Suppressor macrophage (primary cell): Measurements from ENCODE around the gene FOXK2.
A peak's percentile ranks its signal among the peaks of the same experiment; 100 is the strongest.
"Not testable (repeated sequence)": the region's sequence is repeated elsewhere in the genome, so short reads cannot be mapped to it uniquely, and the experiment has no call there.

Experiments used
- DNase-seq, 4 experiments: peaks; one replicate each; pipeline ENCODE4 v3.0.0-alpha.2; 2020 to 2022

The FOXK2 gene

DNA sequence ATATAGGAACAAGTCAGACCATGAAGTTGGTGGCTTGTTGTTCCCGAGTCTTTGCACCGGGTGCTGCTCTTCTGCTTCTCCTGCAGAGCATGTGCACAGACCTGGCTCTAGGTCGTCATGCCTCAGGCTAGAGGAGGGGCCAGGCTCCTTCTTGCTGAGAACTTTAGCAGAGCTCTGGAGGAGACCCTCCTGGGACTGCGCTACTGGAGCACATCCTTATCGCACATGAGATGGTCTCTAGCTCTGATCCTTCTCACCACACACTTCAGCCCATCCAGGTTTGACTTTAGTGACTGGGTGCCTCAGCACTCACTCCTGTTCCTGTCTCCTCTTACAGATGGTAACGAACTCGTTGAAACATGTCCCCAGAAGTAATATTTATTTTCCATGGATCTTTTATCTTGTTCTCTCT lies 14.9 kb downstream of the FOXK2 start:
- peak in 1 of 4 experiments; percentile 39 for DNase-seq

DNA sequence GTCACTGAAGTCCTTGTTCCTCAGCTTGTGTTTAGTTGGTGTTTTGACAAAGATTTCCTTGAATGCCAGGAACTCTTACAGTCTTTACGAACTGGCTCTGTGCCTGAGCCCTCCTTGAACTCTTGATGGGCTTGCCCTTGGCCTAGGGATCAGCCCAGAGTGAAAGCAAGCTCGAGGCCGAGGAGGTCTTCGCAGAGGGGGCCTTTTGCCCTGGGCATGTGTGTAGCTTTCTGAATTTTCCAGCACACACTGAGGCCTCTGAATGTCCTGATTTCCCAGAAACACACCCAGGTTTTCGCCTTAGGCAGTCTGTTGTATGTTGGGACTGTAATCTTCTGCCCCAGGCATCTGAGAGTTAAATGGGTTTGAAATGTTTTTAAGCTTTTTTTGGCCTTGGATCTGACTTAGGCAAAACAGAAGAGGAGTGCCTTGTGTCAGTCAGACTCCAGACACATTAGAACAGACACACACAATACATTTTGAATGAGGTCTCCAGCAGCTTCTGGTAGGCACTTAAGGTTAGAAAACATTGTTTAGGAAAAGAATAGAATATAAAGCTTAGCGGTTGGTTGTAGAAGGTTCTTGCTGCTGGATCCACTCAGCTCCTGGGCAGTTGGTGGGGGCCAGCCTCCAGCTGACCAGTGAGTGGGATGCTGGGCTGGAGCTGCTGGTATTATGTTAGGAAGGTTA lies 17.1 kb downstream of the FOXK2 start:
- peak in 1 of 4 experiments; percentile 31 for DNase-seq

DNA sequence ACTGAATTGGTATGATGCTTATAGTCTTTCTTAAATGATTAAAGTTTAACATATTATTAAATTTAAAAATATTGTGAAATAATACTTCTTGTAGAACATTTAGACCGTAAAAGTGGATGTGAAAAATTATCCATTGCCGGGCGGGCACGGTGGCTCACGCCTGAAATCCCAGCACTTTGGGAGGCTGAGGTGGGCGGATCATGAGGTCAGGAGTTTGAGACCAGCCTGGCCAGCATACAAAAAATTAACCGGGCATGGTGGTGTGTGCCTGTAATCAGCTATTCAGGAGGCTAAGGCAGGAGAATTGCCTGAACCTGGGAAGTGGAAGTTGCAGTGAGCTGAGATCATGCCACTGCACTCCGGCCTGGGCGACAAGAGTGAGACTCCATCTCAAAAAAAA lies 17.7 kb downstream of the FOXK2 start:
- peak in 1 of 4 experiments; percentile 64 for DNase-seq

DNA sequence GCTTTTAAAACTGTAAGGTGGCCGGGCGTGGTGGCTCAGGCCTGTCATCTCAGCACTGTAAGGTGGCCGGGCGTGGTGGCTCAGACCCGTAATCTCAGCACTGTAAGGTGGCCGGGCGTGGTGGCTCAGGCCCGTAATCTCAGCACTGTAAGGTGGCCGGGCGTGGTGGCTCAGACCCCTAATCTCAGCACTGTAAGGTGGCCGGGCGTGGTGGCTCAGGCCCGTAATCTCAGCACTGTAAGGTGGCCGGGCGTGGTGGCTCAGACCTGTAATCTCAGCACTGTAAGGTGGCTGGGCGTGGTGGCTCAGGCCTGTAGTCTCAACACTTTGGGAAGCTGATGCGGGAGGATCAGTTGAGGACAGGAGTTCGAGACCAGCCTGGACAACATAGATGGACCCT lies 19.5 kb downstream of the FOXK2 start:
- not testable (repeated sequence) for DNase-seq

DNA sequence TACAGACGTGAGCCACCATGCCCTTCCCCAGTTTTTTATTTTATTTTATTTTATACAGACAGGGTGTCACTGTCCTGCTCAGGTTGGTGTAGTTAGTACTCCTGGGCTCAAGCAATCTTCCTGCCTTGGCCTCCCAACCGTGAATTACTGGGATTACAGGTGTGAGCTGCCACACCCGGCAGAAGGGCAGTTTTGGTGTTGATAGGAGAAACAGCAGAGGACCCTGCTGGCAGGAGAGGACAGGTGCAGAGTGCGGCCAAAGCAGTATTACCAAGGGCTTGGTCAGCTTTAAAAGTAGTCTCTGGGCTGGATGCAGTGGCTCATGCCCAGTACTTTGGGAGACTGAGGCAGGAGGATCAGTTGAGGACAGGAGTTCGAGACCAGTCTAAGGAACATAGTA lies 22.9 kb downstream of the FOXK2 start:
- no peak for DNase-seq

DNA sequence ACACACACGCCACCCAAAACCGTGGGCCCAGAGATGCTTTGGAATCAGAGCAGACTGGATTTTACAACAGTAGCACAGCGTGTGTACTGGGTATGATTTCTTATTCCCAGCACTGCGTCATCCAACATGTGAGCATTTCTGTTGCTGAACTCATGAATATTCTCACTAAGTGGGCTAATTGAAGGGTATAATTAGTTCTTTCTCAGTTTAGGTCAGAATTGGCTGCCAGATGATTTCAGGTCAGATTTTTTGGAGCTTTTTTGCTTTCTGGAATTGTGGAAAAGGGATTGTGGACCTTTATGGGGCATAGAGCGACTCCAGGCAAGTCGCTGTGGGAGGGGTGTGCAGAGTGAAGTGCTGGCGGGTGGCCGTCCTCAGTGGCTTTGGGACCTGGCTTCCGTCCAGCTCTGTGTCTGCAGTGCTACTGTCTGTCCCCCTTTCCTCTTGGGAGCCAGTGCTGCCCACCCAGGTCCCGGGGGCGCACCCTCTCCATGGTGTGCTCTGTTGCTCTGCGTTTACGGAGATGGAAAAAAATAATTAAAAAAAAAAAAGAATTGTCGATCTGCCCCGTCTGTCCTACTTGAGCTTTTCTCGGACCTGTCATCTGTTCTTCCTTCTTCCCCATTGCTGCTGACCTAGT lies 25.0 kb downstream of the FOXK2 start:
- no peak for DNase-seq

DNA sequence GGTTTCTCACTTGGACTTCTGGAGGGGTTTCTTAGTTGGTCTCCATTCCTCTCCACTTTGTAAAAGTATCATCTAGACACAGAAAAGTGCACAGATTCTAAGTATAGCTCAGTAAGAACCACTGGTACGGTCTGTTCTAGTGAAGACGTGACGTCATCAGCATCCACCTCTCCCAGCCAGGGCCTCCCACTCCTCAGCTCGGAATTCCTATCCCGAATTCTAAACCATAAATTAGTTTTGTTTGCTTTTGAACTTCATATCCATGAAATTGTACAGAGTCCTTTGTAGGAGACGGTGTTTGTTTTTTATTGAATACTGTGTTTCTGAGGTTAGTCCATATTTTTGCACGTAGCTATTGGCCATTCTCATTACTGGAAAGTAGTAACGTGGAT lies 25.5 kb downstream of the FOXK2 start:
- no peak for DNase-seq

DNA sequence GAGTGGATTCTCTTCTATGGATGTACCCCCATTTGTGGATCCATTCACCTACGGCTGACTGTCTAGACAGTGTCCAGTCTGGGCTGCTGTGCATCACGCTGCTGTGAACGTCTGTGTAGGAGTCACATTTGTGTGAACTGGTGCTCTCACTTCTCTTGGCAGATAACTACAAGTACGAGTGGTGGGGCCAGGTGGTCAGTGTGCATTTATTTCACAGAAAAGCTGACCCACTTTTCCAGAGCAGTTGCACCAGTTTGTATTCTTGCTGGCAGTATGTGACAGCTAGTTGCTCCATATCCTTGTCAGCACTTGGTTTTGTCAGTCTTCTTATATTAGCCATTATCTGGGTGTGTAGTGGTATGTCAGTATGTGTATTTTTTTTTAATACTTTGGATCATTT lies 28.4 kb downstream of the FOXK2 start:
- DNase-seq, result no peak

DNA sequence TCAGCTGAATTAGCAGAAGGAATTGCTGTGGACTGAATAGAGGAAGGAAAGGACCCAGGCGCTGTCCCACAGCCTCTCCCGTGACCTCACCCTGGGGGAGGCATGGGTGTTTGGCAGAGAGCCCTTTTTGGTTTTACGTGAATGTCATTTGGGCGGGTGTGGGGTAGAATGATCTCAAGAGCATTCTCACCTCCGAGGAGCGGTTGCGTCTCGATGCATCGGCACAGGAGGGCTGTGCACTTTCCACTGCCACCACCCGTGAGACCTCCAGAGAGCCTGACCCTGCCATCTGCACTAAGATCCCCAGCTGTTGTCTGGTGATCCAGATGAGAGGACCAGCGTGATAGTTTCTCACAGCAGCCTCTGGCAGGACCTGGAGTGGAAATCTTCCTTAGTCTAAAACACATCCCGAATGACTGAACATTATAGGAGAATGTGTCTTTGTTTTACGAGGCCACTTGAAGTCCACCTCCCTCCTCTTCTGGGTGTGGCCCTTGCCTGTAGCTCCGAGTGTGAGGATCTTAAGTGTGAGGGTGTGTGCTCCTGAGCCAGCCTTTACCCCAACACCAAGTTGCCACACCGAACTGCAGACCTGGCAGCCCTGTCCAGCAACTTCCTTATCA lies 29.3 kb downstream of the FOXK2 start:
- peak; percentile 86 to 92 (median 91) for DNase-seq

DNA sequence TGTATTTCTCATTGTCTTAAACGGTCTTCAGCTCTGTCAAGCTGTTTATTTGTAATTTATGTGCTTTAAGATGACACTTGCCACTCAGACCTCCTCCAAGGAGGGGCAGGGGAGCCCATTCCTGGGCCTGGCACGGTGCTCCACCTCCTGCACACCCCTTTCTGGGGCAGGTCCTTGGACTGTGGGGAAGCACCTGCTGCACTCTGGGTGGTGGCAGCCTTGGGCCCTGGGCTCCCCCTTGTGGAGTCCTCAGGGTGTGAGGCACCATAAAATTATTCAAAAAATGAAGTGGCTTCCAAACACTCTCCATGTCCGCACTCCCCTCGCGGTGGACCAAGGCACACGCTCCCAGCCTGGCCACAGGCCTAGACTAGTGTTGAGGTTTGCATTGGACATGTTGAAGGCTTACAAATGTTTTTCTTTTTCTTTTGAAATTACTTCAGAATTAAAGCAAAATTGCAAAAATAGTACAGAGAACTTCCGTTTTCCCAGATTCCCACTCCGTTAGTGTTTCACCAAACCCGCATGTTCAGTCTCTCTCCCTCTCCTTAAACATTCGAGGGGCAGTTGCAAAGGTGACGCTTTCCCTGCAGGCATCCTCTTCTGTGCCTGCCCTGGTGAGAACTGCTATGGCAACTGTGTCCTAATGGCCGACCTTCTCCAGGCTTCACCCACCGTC lies 32.4 kb downstream of the FOXK2 start:
- peak; percentile 84 to 91 (median 88) for DNase-seq

DNA sequence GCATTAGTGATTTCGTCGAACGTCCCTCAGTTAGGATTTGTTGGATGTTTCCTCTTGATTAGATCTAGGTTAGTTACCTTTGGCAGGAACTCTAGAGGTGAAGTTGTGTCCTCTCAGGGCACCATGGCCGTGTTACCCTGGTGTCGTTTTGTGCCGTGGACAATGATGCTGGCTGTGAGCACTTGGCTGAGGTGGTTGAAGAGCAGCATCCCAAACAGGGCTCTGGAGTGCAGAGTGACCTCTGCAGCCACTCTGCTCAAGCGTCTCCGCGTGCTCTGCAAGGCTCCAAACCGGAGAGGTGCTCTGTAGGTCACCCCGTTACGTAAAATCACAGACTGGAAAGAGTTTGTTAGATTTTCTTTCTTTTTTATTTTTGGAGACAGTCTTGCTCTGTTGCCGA lies 33.0 kb downstream of the FOXK2 start:
- no peak for DNase-seq

DNA sequence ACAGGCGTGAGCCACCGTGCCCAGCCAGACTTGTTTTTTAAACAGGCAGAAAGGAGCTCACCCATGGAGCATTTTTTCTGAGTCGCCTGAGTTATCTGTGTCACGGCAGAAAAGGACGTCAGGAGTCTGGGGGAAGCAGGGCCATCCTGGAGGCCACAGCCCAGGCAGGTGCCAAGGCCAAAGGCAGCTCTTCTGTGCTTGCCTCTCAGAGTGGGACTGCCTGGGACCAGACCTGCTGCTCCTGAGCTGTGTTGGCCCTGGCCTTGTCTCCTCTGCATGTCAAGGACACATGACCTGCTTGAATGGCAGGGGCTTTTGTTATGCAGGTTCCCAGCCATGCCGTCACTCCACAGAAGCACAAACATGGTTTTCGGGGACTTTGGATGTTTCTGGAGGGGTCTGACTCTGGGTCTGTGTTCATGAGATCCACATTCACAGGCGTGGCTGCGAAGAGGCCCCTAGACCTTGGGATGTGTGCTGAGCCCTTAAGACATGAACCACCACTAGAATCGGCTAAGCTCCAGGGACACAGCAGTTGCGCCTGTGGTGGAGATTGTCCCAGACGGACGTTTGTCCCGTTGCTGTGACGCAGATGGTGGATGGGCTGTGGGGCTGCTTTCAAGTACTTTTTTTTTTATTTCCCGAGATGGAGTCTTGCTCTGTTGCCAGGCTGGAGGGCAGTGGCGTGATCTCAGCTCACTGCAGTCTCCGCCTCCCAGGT lies 33.8 kb downstream of the FOXK2 start:
- no peak for DNase-seq

DNA sequence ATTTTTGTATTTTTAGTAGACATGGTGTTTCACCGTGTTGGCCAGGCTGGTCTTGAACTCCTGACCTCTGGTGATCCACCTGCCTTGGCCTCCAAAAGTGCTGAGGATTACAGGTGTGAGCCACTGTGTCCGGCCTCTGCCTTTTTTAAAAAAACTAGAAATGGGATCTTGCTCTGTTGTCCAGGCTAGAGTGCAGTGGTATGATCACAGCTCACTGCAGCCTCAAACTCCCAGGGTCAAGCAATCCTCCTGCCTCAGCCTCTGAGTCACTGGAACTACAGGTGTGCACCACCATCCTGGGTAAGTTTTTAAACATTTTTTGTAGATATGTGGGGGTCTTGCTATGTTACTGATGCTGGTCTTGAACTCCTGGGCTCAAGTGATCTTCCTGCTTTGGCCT lies 38.0 kb downstream of the FOXK2 start:
- not testable (repeated sequence) for DNase-seq

DNA sequence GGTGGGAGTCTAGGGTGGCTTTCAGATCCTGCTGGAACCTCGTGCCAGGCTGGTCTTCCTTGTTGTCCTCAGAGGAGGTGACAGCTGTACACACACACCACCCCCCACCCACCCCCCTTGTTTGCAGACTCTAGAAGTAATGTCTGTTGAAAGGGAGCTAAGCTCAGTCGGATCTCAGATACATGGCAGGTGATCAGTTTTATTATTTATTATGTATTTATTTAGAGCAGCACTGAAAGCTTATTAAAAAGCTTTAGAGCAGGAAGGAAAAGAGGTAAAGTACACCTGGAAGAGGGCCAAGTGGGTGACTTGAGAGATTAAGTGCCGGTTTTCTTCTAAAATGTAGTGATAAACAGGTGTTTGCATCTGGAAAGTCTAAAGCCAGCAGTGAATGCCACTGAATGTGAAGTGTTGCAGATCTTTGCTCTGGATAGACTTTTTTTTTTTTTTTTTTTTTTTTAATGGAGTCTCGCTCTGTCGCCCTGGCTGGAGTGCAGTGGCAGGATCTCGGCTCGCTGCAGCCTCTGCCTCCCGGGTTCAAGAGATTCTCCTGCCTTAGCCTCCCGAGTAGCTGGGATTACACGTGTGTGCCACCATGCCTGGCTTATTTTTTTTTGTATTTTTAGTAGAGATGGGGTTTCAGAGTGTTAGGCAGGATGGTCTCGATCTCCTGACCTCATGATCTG lies 40.2 kb downstream of the FOXK2 start:
- no peak for DNase-seq

DNA sequence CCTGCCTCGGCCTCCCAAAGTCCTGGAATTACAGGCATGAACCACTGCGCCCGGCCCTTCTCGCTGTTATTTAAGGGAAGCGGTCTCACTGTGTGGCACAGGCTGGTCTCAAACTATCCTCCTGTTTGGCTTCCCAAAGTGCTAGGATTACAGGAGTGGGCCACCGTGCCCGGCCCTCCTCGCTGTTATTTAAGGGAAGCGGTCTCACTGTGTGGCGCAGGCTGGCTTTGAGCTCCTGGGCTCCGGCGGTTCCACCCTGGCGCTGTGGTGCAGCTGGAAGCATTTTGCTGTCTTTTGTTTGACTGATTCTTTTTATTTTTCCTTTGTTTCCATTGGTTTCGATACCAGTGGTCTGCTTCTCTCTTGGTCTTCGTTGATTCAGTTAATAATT lies 40.7 kb downstream of the FOXK2 start:
- no peak for DNase-seq

DNA sequence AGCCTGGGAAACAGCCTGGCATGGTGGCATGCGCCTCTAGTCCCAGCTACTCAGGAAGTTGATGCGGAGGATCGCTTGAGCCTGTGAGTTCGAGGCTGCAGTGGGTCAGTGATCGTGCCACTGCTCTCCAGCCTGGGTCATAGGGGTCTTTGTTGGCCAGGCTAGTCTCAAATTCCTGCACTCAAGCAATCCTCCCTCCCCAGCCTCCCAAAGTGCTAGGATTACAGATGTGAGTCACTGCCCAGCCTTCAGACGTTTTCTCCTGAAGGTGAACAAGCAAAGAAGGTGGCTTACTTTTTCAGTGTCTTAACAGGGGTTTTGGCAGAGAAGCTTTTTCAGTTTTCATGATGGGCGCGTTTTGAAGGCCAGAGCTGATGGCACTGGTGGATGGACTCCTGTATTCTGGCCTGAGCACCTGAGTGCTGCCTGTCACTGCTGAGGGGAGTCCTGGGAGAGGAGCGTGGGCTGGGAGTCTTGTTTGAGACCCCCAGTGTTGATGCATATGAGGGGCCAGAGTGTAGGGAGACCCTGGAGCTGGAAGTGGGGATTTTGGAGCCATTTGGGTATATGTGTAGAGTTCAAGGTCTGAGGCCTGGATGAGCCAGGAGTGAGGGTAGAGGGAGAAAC lies 41.4 kb downstream of the FOXK2 start:
- no peak for DNase-seq

DNA sequence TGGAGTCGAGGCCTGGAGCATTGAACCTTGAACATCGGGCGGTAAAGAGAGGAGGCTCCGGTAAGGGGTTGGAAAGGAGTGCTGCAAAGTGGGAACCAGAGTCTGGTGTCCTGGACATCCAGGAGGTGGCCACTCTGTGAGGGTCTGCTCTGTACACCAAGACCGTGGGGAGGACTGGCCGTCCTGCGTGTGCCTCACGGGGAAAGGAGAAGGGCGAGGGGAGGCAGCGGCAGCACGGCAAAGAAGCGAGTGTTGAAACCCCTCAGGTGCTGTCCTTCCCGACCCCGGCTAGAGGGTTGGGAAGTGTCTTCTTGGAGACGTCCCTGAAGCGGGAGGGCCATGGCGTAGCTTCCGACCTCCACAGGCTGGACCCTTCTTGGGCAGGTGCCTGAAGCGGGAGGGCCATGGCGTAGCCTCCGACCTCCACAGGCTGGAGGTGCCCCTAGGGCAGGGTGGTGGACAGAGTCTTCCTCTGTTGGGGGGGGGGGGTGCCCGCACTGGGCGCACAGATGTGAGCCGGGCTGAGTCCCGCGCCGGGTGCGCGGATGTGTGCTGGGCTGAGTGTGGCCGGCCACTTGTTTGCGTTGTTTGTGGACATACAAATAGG lies 42.0 kb downstream of the FOXK2 start:
- DNase-seq, result no peak

DNA sequence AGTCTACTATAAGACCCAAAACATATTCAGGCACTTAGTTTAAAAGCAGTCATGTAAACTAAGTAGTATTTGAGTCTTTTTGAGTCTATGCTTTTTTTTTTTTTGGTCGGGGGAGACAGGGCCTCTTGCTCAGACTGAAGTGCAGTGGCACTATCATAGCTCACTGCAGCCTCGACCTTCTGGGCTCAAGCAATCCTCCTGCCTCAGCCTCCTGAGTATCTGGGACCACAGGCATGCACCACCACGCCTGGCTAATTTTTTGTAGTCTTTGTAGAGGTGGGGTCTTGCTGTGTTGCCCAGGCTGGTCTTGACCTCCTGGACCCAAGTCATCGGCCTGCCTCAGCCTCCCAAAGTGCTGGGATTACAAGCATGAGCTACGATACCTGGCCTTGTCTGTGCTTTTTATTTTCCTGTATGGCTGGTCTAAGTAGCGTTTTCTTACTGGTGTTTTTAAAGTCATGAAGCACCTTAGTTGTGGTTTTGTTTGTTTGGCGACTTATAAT lies 43.2 kb downstream of the FOXK2 start:
- DNase-seq, result not testable (repeated sequence)

DNA sequence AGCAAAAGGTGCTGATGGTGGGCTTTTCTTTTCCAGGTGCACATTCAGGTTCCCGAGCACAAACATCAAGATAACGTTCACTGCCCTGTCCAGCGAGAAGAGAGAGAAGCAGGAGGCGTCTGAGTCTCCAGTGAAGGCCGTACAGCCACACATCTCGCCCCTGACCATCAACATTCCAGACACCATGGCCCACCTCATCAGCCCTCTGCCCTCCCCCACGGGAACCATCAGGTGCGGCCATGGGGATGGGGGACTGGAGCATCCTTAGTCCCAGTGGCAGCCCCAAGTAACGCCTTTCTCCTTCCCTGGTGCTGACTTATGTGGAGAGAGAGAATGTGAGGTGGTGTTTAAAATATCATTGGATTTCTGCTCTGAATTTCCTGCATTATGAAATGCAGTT lies 43.8 kb downstream of the FOXK2 start:
- no peak for DNase-seq

DNA sequence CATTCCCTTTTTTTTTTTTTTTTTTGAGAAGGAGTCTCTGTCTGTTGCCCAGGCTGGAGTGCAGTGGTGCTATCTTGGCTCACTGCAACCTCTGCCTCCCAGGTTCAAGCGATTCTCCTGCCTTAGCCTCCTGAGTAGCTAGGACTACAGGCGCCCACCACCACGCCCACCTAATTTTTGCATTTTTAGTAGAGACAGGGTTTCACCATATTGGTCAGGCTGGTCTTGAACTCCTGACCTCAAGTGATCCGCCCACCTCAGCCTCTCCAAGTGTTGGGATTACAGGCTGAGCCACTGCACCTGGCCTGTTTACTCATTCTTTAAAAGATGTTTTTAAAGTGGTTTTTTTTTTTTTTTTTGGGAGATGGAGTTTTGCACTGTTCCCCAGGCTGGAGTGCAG lies 44.2 kb downstream of the FOXK2 start:
- DNase-seq, result not testable (repeated sequence)

DNA sequence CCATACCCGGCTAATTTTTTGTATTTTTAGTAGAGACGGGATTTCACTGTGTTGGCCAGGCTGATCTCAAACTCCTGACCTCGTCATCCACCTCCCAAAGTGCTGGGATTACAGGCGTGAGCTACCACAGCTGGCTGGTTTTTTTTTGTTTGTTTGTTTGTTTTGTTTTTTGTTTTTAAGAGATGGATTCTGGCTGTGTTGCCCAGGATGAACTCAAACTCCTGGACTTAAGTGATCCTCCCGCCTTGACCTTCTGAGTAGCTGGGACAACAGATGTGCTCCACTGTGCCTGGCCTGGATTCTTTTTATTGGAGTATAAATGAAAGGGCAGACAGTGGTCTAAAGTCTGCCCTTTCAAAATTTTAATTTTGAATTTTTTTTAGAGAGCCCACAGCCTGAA lies 44.7 kb downstream of the FOXK2 start:
- DNase-seq, result no peak
